Measurements from ENCODE around the gene PADI3. TPM values are rescaled to one million over a fixed set of nuclear protein-coding genes. Genes with fewer than 3 reads are reported as not detected.

PADI3 gene
- total RNA-seq, 2 donors from 2014 or later, result 0.18 to 1.2 TPM

GRCh38 chr1:17278996-17279830 is 30.3 kb downstream of the PADI3 start:
- H3K4me1 ChIP-seq (replicated peaks), result no peaks in the 10 kb centered on the region
- no peak for DNase-seq (ENCODE audit: low spot score)
- H3K9me3 ChIP-seq, result no peaks in the 10 kb centered on the region
- intact Hi-C loops (cut with DNase I), result no loop called here
- WGBS, result 91% methylated on average over 14 of the region's 14 CpGs
- no peaks in the 10 kb centered on the region for H3K27me3 ChIP-seq (replicated peaks; ENCODE audit: insufficient read depth)
- H3K27ac ChIP-seq, result no peak overlapping the region
- H3K4me3 ChIP-seq, result no peak overlapping the region
- no peaks in the 10 kb centered on the region for H3K36me3 ChIP-seq
- TF ChIP-seq POLR2AphosphoS5 (IDR thresholded peaks at IDR 0.05) (no peak), POLR2A (IDR thresholded peaks at IDR 0.05) (no peak), CTCF (IDR thresholded peaks at IDR 0.05) (no peak)

GRCh38 chr1:17280436-17280835 is 31.5 kb downstream of the PADI3 start:
- Histone ChIP-seq H3K4me1 (replicated peaks) (no peaks in the 10 kb centered on the region), H3K27me3 (replicated peaks; ENCODE audit: insufficient read depth) (no peaks in the 10 kb centered on the region), H3K27ac (no peak overlapping the region), H3K9me3 (no peaks in the 10 kb centered on the region), H3K36me3 (no peaks in the 10 kb centered on the region), H3K4me3 (no peak overlapping the region)
- intact Hi-C loops (cut with DNase I), result no loop called here
- TF ChIP-seq POLR2A (IDR thresholded peaks at IDR 0.05), result no peak
- no peak for TF ChIP-seq POLR2AphosphoS5 (IDR thresholded peaks at IDR 0.05)
- TF ChIP-seq CTCF (IDR thresholded peaks at IDR 0.05), result no peak
- DNase-seq (ENCODE audit: low spot score), result no peak
- 85% methylated on average over 7 of the region's 7 CpGs for WGBS

- DNase-seq (ENCODE audit: low spot score), result no peak
- TF ChIP-seq POLR2A (IDR thresholded peaks at IDR 0.05) (no peak), POLR2AphosphoS5 (IDR thresholded peaks at IDR 0.05) (no peak), CTCF (IDR thresholded peaks at IDR 0.05) (no peak)
- WGBS, result 94% methylated on average over 2 of the region's 2 CpGs
- no peak overlapping the region for H3K4me3 ChIP-seq
- no peaks in the 10 kb centered on the region for H3K9me3 ChIP-seq
- intact Hi-C loops (cut with DNase I), result no loop called here
- no peaks in the 10 kb centered on the region for H3K4me1 ChIP-seq (replicated peaks)
- H3K27ac ChIP-seq, result no peak overlapping the region
- no peaks in the 10 kb centered on the region for H3K27me3 ChIP-seq (replicated peaks; ENCODE audit: insufficient read depth)
- H3K36me3 ChIP-seq, result no peaks in the 10 kb centered on the region
Measured at GRCh38 chr1:17280894-17281293, 32.0 kb downstream of the PADI3 start.

- no peak for DNase-seq (ENCODE audit: low spot score)
- intact Hi-C loops (cut with DNase I), result no loop called here
- no peak overlapping the region for H3K27ac ChIP-seq
- TF ChIP-seq POLR2AphosphoS5 (IDR thresholded peaks at IDR 0.05), result no peak
- TF ChIP-seq CTCF (IDR thresholded peaks at IDR 0.05), result no peak
- TF ChIP-seq POLR2A (IDR thresholded peaks at IDR 0.05), result no peak
- WGBS, result 62% methylated on average over 8 of the region's 8 CpGs
- H3K36me3 ChIP-seq, result no peaks in the 10 kb centered on the region
- H3K9me3 ChIP-seq, result no peaks in the 10 kb centered on the region
- no peak overlapping the region for H3K4me3 ChIP-seq
- no peaks in the 10 kb centered on the region for H3K27me3 ChIP-seq (replicated peaks; ENCODE audit: insufficient read depth)
- no peaks in the 10 kb centered on the region for H3K4me1 ChIP-seq (replicated peaks)
Measured at GRCh38 chr1:17281775-17282181, 32.9 kb downstream of the PADI3 start.

- intact Hi-C loops (cut with DNase I), result no loop called here
- Histone ChIP-seq H3K36me3 (no peaks in the 10 kb centered on the region), H3K9me3 (no peaks in the 10 kb centered on the region), H3K27me3 (replicated peaks; ENCODE audit: insufficient read depth) (no peaks in the 10 kb centered on the region), H3K4me3 (no peak overlapping the region), H3K4me1 (replicated peaks) (no peaks in the 10 kb centered on the region), H3K27ac (no peak overlapping the region)
- TF ChIP-seq POLR2AphosphoS5 (IDR thresholded peaks at IDR 0.05) (no peak), POLR2A (IDR thresholded peaks at IDR 0.05) (no peak), CTCF (IDR thresholded peaks at IDR 0.05) (no peak)
- WGBS, result 92% methylated on average over 5 of the region's 5 CpGs
- no peak for DNase-seq (ENCODE audit: low spot score)
Measured at GRCh38 chr1:17282836-17283235, 33.9 kb downstream of the PADI3 start.
